Parathyroid adenoma (tissue), 2 donors: ENCODE results near the gene DUSP18.

Experiments
- H2AFZ ChIP-seq: fragments of 300-600 bp; sonication (generic); one replicate; pipeline ENCODE4 v1.7.0; 2017; ENCODE audit warnings: antibody characterized with exemption, mild to moderate bottlenecking
- H3K27ac ChIP-seq: fragments of 300-600 bp; sonication (generic); one replicate; pipeline ENCODE4 v1.7.0; 2017
- H3K27me3 ChIP-seq: fragments of 300-600 bp; sonication (generic); one replicate; pipeline ENCODE4 v1.7.0; 2017; ENCODE audit warnings: low read length; ENCODE audit not compliant: control insufficient read depth, insufficient read depth
- H3K36me3 ChIP-seq: fragments of 300-600 bp; sonication (generic); one replicate; pipeline ENCODE4 v1.7.0; 2017; ENCODE audit warnings: low read length; ENCODE audit not compliant: control insufficient read depth, insufficient read depth
- H3K4me1 ChIP-seq: fragments of 300-600 bp; sonication (generic); one replicate; pipeline ENCODE4 v1.7.0; 2017; ENCODE audit warnings: control low read depth
- H3K4me2 ChIP-seq: fragments of 300-600 bp; sonication (generic); one replicate; pipeline ENCODE4 v1.7.0; 2017; ENCODE audit warnings: low read length
- H3K4me3 ChIP-seq: fragments of 300-600 bp; sonication (generic); one replicate; pipeline ENCODE4 v1.7.0; 2017; ENCODE audit warnings: low read depth, low read length
- H3K79me2 ChIP-seq: fragments of 300-600 bp; sonication (generic); one replicate; pipeline ENCODE4 v1.7.0; 2017; ENCODE audit warnings: control low read depth
- H3K9ac ChIP-seq: fragments of 300-600 bp; sonication (generic); one replicate; pipeline ENCODE4 v1.7.0; 2017; ENCODE audit warnings: mild to moderate bottlenecking
- H3K9me3 ChIP-seq: fragments of 300-600 bp; sonication (generic); one replicate; pipeline ENCODE4 v1.7.0; 2017; ENCODE audit warnings: low read length; ENCODE audit not compliant: control insufficient read depth
- TF ChIP-seq, protein P1 (sequence below): fragments of 300-600 bp; sonication (generic); IDR thresholded peaks from one replicate; pipeline ENCODE4 v1.7.0; 2017; ENCODE audit warnings: antibody characterized with exemption, mild to moderate bottlenecking
- donor health status: primary hyperparathyroidism.

Gene DUSP18

GRCh38 chr22:30615543-30615954 lies 52.1 kb downstream of the DUSP18 start:
- H3K79me2 ChIP-seq: no peaks in the 10 kb centered on the region
- H2AFZ ChIP-seq: no peak overlapping the region
- H3K9me3 ChIP-seq: no peaks in the 10 kb centered on the region
- no peak overlapping the region for H3K4me3 ChIP-seq
- no peak overlapping the region for H3K9ac ChIP-seq
- no peaks in the 10 kb centered on the region for H3K36me3 ChIP-seq
- no peaks in the 10 kb centered on the region for H3K4me1 ChIP-seq
- TF ChIP-seq, protein P1, sequence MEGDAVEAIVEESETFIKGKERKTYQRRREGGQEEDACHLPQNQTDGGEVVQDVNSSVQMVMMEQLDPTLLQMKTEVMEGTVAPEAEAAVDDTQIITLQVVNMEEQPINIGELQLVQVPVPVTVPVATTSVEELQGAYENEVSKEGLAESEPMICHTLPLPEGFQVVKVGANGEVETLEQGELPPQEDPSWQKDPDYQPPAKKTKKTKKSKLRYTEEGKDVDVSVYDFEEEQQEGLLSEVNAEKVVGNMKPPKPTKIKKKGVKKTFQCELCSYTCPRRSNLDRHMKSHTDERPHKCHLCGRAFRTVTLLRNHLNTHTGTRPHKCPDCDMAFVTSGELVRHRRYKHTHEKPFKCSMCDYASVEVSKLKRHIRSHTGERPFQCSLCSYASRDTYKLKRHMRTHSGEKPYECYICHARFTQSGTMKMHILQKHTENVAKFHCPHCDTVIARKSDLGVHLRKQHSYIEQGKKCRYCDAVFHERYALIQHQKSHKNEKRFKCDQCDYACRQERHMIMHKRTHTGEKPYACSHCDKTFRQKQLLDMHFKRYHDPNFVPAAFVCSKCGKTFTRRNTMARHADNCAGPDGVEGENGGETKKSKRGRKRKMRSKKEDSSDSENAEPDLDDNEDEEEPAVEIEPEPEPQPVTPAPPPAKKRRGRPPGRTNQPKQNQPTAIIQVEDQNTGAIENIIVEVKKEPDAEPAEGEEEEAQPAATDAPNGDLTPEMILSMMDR: no peak
- H3K27me3 ChIP-seq: no peaks in the 10 kb centered on the region
- H3K4me2 ChIP-seq: no peak overlapping the region
- H3K27ac ChIP-seq: no peak overlapping the region

GRCh38 chr22:30614879-30615278 lies 52.8 kb downstream of the DUSP18 start:
- Histone ChIP-seq H3K4me2 (no peak overlapping the region), H3K9ac (no peak overlapping the region), H3K27me3 (no peaks in the 10 kb centered on the region), H3K27ac (no peak overlapping the region), H3K4me3 (no peak overlapping the region), H3K4me1 (no peaks in the 10 kb centered on the region), H3K9me3 (no peaks in the 10 kb centered on the region), H3K36me3 (no peaks in the 10 kb centered on the region), H3K79me2 (no peaks in the 10 kb centered on the region), H2AFZ (no peak overlapping the region)
- TF ChIP-seq, protein P1: no peak

- Histone ChIP-seq H3K36me3 (no peaks in the 10 kb centered on the region), H2AFZ (no peak overlapping the region), H3K4me1 (no peaks in the 10 kb centered on the region), H3K9ac (no peak overlapping the region), H3K27ac (no peak overlapping the region), H3K79me2 (no peaks in the 10 kb centered on the region), H3K27me3 (no peaks in the 10 kb centered on the region), H3K4me2 (no peak overlapping the region), H3K4me3 (no peak overlapping the region), H3K9me3 (no peaks in the 10 kb centered on the region)
- TF ChIP-seq, protein P1: no peak
Measured at GRCh38 chr22:30614268-30614667, 53.4 kb downstream of the DUSP18 start.

DNA sequence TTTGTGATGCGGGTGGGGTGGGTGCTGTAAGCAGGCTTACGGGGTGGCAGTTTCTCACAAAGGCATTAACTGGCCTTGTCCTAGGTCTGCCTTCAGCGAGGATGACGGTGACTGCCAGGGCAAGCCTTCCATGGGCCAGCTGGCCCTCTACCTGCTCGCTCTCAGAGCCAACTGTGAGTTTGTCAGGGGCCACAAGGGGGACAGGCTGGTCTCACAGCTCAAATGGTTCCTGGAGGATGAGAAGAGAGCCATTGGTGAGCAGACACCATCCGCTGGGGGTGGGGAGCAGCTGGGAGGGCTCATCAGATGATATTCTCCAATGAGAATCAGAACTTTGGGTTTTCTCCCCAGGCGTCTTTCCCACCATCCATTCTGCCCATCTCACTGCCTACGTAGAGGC lies 54.9 kb downstream of the DUSP18 start:
- TF ChIP-seq, protein P1: no peak

More for the DNA sequence above, 54.9 kb downstream of the DUSP18 start:
- H3K36me3 ChIP-seq: no peaks in the 10 kb centered on the region
- no peak overlapping the region for H3K27ac ChIP-seq
- no peaks in the 10 kb centered on the region for H3K4me1 ChIP-seq
- H2AFZ ChIP-seq: no peak overlapping the region
- no peaks in the 10 kb centered on the region for H3K79me2 ChIP-seq
- H3K4me2 ChIP-seq: no peak overlapping the region
- H3K4me3 ChIP-seq: no peak overlapping the region
- no peak overlapping the region for H3K9ac ChIP-seq
- no peaks in the 10 kb centered on the region for H3K27me3 ChIP-seq
- no peaks in the 10 kb centered on the region for H3K9me3 ChIP-seq
